SK-N-SH (cell line): ENCODE results near the gene ALDH5A1. TPM values are rescaled to one million over a fixed set of nuclear protein-coding genes. Genes with fewer than 3 reads are reported as not detected.

ENCODE experiments used
- CTCF ChIA-PET: fragments of 300-600, 350-600 bp; formaldehyde crosslinking; extraction: SDS; loops from one replicate; lab custom pipeline; 2021; lab: Yijun Ruan, JAX
- POLR2A ChIA-PET: fragments of 350-600 bp; sonication (Branson Sonifier 250); formaldehyde crosslinking; extraction: SDS; loops from one replicate; lab custom pipeline; 2020; ENCODE audit warnings: antibody characterized with exemption, inconsistent platforms; lab: Yijun Ruan, JAX
- DNase-seq: peaks from one replicate; pipeline ENCODE4 v3.0.0; 2012
- H2AFZ ChIP-seq: fragments of 200-600 bp; sonication (generic); 2 replicates; pipeline ENCODE4 v1.8.1; 2016; ENCODE audit warnings: antibody characterized with exemption, mild to moderate bottlenecking, low read depth
- H3F3A ChIP-seq: fragments of 200-600 bp; sonication (generic); replicated peaks from 2 replicates; pipeline ENCODE3; 2016; ENCODE audit warnings: antibody characterized with exemption, mild to moderate bottlenecking; ENCODE audit not compliant: insufficient read depth
- H3K27ac ChIP-seq, 2 experiments: fragments of 200-500 bp in 1 of 2; fragments of 200-600 bp in 1 of 2; sonication (Bioruptor generic) in 1 of 2; sonication (generic), shearing (Covaris generic) in 1 of 2; 2 replicates each; pipeline versions ENCODE4 v1.5.1 to v1.6.1; 2014 to 2016; ENCODE audit warnings: low read depth in 2 of 2, inconsistent platforms in 1 of 2, low read length in 1 of 2, mild to moderate bottlenecking in 1 of 2, mixed read lengths in 1 of 2
- H3K27me3 ChIP-seq: fragments of 200-600 bp; sonication (generic), shearing (Covaris generic); 2 replicates; pipeline ENCODE4 v1.6.1; 2016; ENCODE audit warnings: mixed run types; ENCODE audit not compliant: insufficient read depth
- H3K36me3 ChIP-seq, 2 experiments: fragments of 200-500 bp in 1 of 2; fragments of 200-600 bp in 1 of 2; sonication (Bioruptor generic) in 1 of 2; sonication (generic) in 1 of 2; replicated peaks in 1 of 2; 2 replicates each; pipeline versions ENCODE3 to v1.5.1; 2014 to 2016; ENCODE audit warnings: low read length in 1 of 2, mild to moderate bottlenecking in 1 of 2; ENCODE audit not compliant: insufficient read depth in 2 of 2, control insufficient read depth in 1 of 2
- H3K4me1 ChIP-seq, 2 experiments: fragments of 200-500 bp in 1 of 2; fragments of 200-600 bp in 1 of 2; sonication (Bioruptor generic) in 1 of 2; sonication (generic), shearing (Covaris generic) in 1 of 2; 2 replicates each; pipeline versions ENCODE4 v1.5.1 to v1.6.1; 2014 to 2016; ENCODE audit warnings: low read depth in 1 of 2, low read length in 1 of 2, mixed run types in 1 of 2; ENCODE audit not compliant: insufficient read depth in 2 of 2, control insufficient read depth in 1 of 2
- H3K4me2 ChIP-seq: fragments of 200-600 bp; sonication (generic), shearing (Covaris generic); 2 replicates; pipeline ENCODE4 v1.6.1; 2017; ENCODE audit warnings: mixed run types
- H3K4me3 ChIP-seq, 2 experiments: fragments of 200-500 bp in 1 of 2; fragments of 200-600 bp in 1 of 2; sonication (Bioruptor generic) in 1 of 2; sonication (generic), shearing (Covaris generic) in 1 of 2; 2 replicates each; pipeline versions ENCODE4 v1.5.1 to v1.8.1; 2014 to 2016; ENCODE audit warnings: low read depth in 2 of 2, inconsistent platforms in 1 of 2, low read length in 1 of 2, mild to moderate bottlenecking in 1 of 2, mixed read lengths in 1 of 2, moderate library complexity in 1 of 2
- H3K79me2 ChIP-seq: fragments of 200-600 bp; sonication (generic); 2 replicates; pipeline ENCODE4 v1.8.1; 2017; ENCODE audit warnings: mild to moderate bottlenecking; ENCODE audit not compliant: insufficient read depth
- H3K9ac ChIP-seq: fragments of 200-600 bp; sonication (generic); 2 replicates; pipeline ENCODE4 v1.6.1; 2017; ENCODE audit warnings: mixed run types
- H3K9me2 ChIP-seq: fragments of 200-600 bp; sonication (generic); 2 replicates; pipeline ENCODE4 v1.6.1; 2017; ENCODE audit warnings: mixed run types
- H3K9me3 ChIP-seq: fragments of 200-600 bp; sonication (generic); 2 replicates; pipeline ENCODE4 v1.6.1; 2017; ENCODE audit warnings: mixed run types, mild to moderate bottlenecking, moderate library complexity
- H4K20me1 ChIP-seq: fragments of 200-600 bp; sonication (generic); 2 replicates; pipeline ENCODE4 v1.6.1; 2017; ENCODE audit warnings: mild to moderate bottlenecking, mixed run types; ENCODE audit not compliant: insufficient read depth
- CHD2 ChIP-seq: fragments of 150-350 bp; IDR thresholded peaks from 2 replicates; pipeline ENCODE4 v1.6.1; 2018; ENCODE audit warnings: low read length; ENCODE audit not compliant: partially characterized antibody
- EP300 ChIP-seq, 2 experiments: IDR thresholded peaks; 2 replicates each; pipeline versions ENCODE4 v1.4.0 to v1.6.1; 2012; ENCODE audit warnings: borderline replicate concordance in 1 of 2, low read depth in 1 of 2, low read length in 1 of 2
- FOXJ3 ChIP-seq: sonication (generic); formaldehyde crosslinking; IDR thresholded peaks from 2 replicates; pipeline ENCODE4 v1.5.1; 2020; ENCODE audit warnings: mild to moderate bottlenecking, missing genetic modification reagents
- GABPA ChIP-seq: IDR thresholded peaks from 2 replicates; pipeline ENCODE4 v1.4.0; 2012; ENCODE audit warnings: low read depth, mild to moderate bottlenecking
- GATA2 ChIP-seq: sonication (generic); formaldehyde crosslinking; IDR thresholded peaks from 2 replicates; pipeline ENCODE4 v1.5.0; 2020; ENCODE audit warnings: mild to moderate bottlenecking, missing genetic modification reagents
- IRF3 ChIP-seq: fragments of 150-350 bp; IDR thresholded peaks from 2 replicates; pipeline ENCODE4 v1.6.1; 2016; ENCODE audit warnings: mild to moderate bottlenecking, low read depth, low read length
- JUND ChIP-seq: IDR thresholded peaks from 2 replicates; pipeline ENCODE4 v1.4.0; 2012
- MEF2A ChIP-seq: IDR thresholded peaks from 2 replicates; pipeline ENCODE4 v1.4.0; 2012; ENCODE audit warnings: low read depth, borderline replicate concordance
- NFIC ChIP-seq: IDR thresholded peaks from 2 replicates; pipeline ENCODE4 v1.4.0; 2012; ENCODE audit warnings: borderline replicate concordance
- NRF1 ChIP-seq: IDR thresholded peaks from 2 replicates; pipeline ENCODE4 v1.6.1; 2012; ENCODE audit warnings: low read depth, mild to moderate bottlenecking, low read length
- RAD21 ChIP-seq: IDR thresholded peaks from 2 replicates; pipeline ENCODE4 v1.6.1; 2012; ENCODE audit warnings: mild to moderate bottlenecking, low read length
- RCOR1 ChIP-seq: fragments of 150-350 bp; IDR thresholded peaks from 2 replicates; pipeline ENCODE4 v1.6.1; 2017; ENCODE audit warnings: antibody characterized with exemption, low read length
- SIN3A ChIP-seq: IDR thresholded peaks from 2 replicates; pipeline ENCODE4 v1.6.1; 2012; ENCODE audit warnings: low read depth, mild to moderate bottlenecking, low read length, moderate library complexity, borderline replicate concordance
- SMC3 ChIP-seq: IDR thresholded peaks from 2 replicates; pipeline ENCODE4 v1.6.1; 2012; ENCODE audit warnings: low read depth, low read length, improper control_type of control experiment
- TAF1 ChIP-seq: IDR thresholded peaks from 2 replicates; pipeline ENCODE4 v1.6.1; 2012; ENCODE audit warnings: low read depth, mild to moderate bottlenecking, low read length, moderate library complexity, borderline replicate concordance
- TCF12 ChIP-seq: IDR thresholded peaks from 2 replicates; pipeline ENCODE4 v1.4.0; 2012
- TEAD4 ChIP-seq: IDR thresholded peaks from 2 replicates; pipeline ENCODE4 v1.4.0; 2012; ENCODE audit warnings: mild to moderate bottlenecking, borderline replicate concordance; ENCODE audit not compliant: insufficient read depth
- WGBS: methylation state at CpG from one replicate; pipeline ENCODE4 v1.1.6; 2017; ENCODE audit warnings: low lambda C conversion rate; 5-methylcytosine and 5-hydroxymethylcytosine counted together
- polyA plus RNA-seq, 3 experiments: library from polyadenylated mRNA; depleted of rRNA; stranded (reverse); fragments of >200 nt; gene quantifications; 2 replicates each; pipeline ENCODE4 v1.2.3, GENCODE V29; 2012
- TF ChIP-seq, protein P1 (sequence below): IDR thresholded peaks from 2 replicates; pipeline ENCODE4 v1.4.0; 2012; ENCODE audit warnings: low read depth, borderline replicate concordance
- TF ChIP-seq, protein P2 (sequence below): IDR thresholded peaks from 2 replicates; pipeline ENCODE4 v1.4.0; 2012; ENCODE audit warnings: low read depth, borderline replicate concordance
- TF ChIP-seq, protein P3 (sequence below): IDR thresholded peaks from 2 replicates; pipeline ENCODE4 v1.4.0; 2012; ENCODE audit warnings: low read depth
- TF ChIP-seq, protein P4 (sequence below): fragments of 200-600 bp; sonication (generic); IDR thresholded peaks from 2 replicates; pipeline ENCODE4 v1.6.1; 2017; ENCODE audit warnings: antibody characterized with exemption, mild to moderate bottlenecking, moderate library complexity

ALDH5A1 gene
- polyA plus RNA-seq, 1 of the 3 experiments (the other 2 are of a cell fraction) = 3.0 TPM

- no peak for DNase-seq
- TF ChIP-seq RCOR1 = no peak
- no peak for TF ChIP-seq EP300 (IDR thresholded peaks at IDR 0.05; ENCODE audit: borderline replicate concordance in 1 of 2, low read depth in 1 of 2, low read length in 1 of 2)
- Histone ChIP-seq H3K9me2 (no peaks in the 10 kb centered on the region), H3K27ac (no peak overlapping the region), H4K20me1 (no peaks in the 10 kb centered on the region), H3K79me2 (no peaks in the 10 kb centered on the region), H3K4me1 (peaks cover 0 to 2% of the 10 kb centered on the region in 2 experiments; a peak in 1 of 4 replicates), H3K9me3 (no peaks in the 10 kb centered on the region), H3K9ac (no peak overlapping the region), H3K36me3 (no peaks in the 10 kb centered on the region), H3K4me3 (no peak overlapping the region), H3K4me2 (no peak overlapping the region), H3K27me3 (no peaks in the 10 kb centered on the region; the same call in 1 of the 2 replicates), H3F3A (no peaks in the 10 kb centered on the region), H2AFZ (no peak overlapping the region)
- ChIA-PET CTCF (interaction anchor here (0.6 kb wide), 2 partner anchors 15 to 37 kb away, joined by 3 read pairs; no protein-coding TSS in a partner anchor), POLR2A (no interaction called here)
- WGBS = 71% methylated on average over 7 of the region's 7 CpGs
These were observed 51.7 kb downstream of the ALDH5A1 start for GRCh38 chr6:24546439-24546838.

- POLR2A ChIA-PET = no interaction called here
- no peaks in the 10 kb centered on the region for H3K36me3 ChIP-seq
- no peaks in the 10 kb centered on the region for H3K9me3 ChIP-seq
- no peaks in the 10 kb centered on the region; the same call in 1 of the 2 replicates for H3K27me3 ChIP-seq
- no peak overlapping the region for H2AFZ ChIP-seq
- H3K4me1 ChIP-seq = peaks cover 0 to 2% of the 10 kb centered on the region in 2 experiments; a peak in 1 of 4 replicates
- no peaks in the 10 kb centered on the region for H3K79me2 ChIP-seq
- H3K27ac ChIP-seq = no peak overlapping the region
- H3K4me3 ChIP-seq = no peak overlapping the region
- CTCF ChIA-PET = interaction anchor here (0.6 to 1.6 kb wide), 3 partner anchors 9 to 22 kb away, joined by 3 to 6 read pairs (median 5); no protein-coding TSS in a partner anchor
- H4K20me1 ChIP-seq = no peaks in the 10 kb centered on the region
- 73% methylated on average over 10 of the region's 12 CpGs for WGBS
- H3K4me2 ChIP-seq = no peak overlapping the region
- TF ChIP-seq TEAD4 = no peak
- no peak for TF ChIP-seq NFIC
- no peak for TF ChIP-seq GABPA
- TF ChIP-seq, protein P1, sequence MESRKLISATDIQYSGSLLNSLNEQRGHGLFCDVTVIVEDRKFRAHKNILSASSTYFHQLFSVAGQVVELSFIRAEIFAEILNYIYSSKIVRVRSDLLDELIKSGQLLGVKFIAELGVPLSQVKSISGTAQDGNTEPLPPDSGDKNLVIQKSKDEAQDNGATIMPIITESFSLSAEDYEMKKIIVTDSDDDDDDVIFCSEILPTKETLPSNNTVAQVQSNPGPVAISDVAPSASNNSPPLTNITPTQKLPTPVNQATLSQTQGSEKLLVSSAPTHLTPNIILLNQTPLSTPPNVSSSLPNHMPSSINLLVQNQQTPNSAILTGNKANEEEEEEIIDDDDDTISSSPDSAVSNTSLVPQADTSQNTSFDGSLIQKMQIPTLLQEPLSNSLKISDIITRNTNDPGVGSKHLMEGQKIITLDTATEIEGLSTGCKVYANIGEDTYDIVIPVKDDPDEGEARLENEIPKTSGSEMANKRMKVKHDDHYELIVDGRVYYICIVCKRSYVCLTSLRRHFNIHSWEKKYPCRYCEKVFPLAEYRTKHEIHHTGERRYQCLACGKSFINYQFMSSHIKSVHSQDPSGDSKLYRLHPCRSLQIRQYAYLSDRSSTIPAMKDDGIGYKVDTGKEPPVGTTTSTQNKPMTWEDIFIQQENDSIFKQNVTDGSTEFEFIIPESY = no peak
- no peak for TF ChIP-seq MEF2A
- TF ChIP-seq IRF3 = no peak
- TF ChIP-seq, protein P2, sequence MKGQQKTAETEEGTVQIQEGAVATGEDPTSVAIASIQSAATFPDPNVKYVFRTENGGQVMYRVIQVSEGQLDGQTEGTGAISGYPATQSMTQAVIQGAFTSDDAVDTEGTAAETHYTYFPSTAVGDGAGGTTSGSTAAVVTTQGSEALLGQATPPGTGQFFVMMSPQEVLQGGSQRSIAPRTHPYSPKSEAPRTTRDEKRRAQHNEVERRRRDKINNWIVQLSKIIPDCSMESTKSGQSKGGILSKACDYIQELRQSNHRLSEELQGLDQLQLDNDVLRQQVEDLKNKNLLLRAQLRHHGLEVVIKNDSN = no peak
- no peak for TF ChIP-seq SIN3A
- TF ChIP-seq SMC3 = no peak
- no peak for TF ChIP-seq FOXJ3 (CRISPR knock-in tag)
- no peak for TF ChIP-seq NRF1
- no peak for TF ChIP-seq RAD21
- TF ChIP-seq, protein P3, sequence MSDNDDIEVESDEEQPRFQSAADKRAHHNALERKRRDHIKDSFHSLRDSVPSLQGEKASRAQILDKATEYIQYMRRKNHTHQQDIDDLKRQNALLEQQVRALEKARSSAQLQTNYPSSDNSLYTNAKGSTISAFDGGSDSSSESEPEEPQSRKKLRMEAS = no peak
- TF ChIP-seq CHD2 = no peak
- no peak for TF ChIP-seq GATA2 (CRISPR knock-in tag)
- TF ChIP-seq RCOR1 = no peak
- TF ChIP-seq, protein P4, sequence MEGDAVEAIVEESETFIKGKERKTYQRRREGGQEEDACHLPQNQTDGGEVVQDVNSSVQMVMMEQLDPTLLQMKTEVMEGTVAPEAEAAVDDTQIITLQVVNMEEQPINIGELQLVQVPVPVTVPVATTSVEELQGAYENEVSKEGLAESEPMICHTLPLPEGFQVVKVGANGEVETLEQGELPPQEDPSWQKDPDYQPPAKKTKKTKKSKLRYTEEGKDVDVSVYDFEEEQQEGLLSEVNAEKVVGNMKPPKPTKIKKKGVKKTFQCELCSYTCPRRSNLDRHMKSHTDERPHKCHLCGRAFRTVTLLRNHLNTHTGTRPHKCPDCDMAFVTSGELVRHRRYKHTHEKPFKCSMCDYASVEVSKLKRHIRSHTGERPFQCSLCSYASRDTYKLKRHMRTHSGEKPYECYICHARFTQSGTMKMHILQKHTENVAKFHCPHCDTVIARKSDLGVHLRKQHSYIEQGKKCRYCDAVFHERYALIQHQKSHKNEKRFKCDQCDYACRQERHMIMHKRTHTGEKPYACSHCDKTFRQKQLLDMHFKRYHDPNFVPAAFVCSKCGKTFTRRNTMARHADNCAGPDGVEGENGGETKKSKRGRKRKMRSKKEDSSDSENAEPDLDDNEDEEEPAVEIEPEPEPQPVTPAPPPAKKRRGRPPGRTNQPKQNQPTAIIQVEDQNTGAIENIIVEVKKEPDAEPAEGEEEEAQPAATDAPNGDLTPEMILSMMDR = no peak
- no peak for TF ChIP-seq TAF1
- TF ChIP-seq TCF12 = no peak
- TF ChIP-seq JUND = no peak
- no peak overlapping the region for H3K9ac ChIP-seq
- no peak for DNase-seq
- no peaks in the 10 kb centered on the region for H3F3A ChIP-seq
- H3K9me2 ChIP-seq = no peaks in the 10 kb centered on the region
These were observed 52.5 kb downstream of the ALDH5A1 start for GRCh38 chr6:24547243-24547642.
